Activated CD4-positive, CD25-positive, alpha-beta regulatory T cell treated with anti-CD3 and anti-CD28 coated beads, Interleukin-2, amount 50 U/mL, for 72 hours (primary cell): Measurements from ENCODE around the gene INPP5E.

Experiments used
- DNase-seq: peaks from one replicate; pipeline ENCODE4 v3.0.0; 2021

Gene INPP5E

DNA sequence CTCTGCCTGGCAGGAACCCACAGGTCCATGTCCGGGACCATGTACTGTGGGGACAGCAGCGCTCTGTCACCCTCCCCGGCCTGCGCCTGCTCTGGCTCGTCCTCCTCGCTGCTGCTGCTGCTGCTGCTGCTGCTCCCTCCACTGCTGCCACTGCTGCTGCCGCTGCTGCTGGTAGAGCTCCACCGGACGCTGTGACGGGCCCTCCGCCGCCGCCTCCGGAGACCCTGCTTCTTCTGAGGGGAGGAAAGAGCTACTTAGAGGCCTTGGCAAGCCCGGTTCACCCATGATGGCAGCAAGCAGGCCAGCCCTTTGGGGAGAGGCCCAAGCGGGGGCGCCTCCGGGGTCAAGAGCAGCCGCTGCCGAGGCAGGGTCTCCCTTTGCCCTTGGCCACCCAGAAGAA lies 56.2 kb downstream of the INPP5E start:
- no peak for DNase-seq

DNA sequence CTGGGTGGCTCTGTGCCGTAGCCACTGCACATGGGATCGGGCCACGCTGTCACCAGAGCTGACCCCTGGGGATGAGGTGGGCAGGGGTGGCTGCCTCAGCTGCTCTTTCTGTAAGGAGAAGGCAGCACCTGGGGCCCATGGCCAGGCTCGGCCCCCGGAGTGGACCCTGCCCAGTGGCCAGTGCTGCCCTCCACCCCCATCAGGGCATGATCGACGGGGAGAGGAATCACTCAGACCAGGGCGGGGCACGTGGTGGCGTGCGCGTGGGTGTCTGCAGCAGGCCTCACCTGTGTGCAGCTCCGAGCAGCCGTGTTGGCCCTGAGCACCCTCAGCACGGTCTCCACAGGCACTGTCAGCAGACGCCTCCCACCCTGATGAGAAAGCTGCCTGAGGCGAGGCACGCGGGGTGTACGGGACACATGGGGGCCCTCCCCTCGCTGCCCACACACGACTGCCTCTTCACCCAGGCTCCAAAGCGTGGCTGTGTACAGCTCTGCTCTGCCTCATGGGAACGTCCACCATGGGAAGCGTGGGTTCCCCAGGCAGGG lies 57.6 kb downstream of the INPP5E start:
- no peak for DNase-seq

DNA sequence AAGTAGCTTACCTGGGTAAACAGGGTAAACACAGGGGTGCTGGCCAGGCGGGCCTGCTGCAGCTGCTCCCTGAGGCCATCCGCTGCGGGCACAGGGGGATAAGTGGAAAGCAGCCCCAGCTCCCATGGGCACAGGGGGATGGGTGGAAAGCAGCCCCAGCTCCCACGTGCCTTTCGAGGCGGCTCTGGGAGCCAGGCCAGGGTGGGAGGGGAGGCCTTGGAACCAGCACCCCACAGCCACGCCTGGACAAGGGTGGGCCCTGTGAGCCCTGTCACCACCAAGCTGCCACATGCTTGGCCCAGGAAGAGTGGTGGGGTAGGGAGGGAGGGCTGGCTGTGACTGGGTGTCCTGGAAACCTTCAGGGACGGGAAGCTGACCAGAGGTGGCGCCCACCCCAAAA lies 58.3 kb downstream of the INPP5E start:
- DNase-seq = no peak

DNA sequence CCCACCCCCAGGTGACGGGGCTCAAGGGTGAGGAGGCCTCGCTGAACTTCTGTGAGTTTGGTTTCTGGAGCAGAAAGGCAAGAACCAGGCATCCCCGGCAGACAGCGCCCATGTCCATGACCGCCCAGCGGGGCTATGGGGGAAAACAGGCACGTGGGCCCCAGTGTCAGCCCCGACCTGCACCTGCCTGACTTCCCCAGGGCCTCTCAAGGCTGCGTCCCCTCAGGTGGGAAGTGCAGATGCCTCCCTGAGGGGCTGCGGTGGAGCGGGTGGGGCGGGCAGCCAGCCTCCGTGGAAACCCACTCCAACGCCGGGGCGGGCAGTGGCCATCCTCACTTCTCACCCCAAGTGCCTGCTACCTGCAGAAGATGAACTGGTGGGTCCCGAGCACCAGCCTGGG lies 59.3 kb downstream of the INPP5E start:
- no peak for DNase-seq

DNA sequence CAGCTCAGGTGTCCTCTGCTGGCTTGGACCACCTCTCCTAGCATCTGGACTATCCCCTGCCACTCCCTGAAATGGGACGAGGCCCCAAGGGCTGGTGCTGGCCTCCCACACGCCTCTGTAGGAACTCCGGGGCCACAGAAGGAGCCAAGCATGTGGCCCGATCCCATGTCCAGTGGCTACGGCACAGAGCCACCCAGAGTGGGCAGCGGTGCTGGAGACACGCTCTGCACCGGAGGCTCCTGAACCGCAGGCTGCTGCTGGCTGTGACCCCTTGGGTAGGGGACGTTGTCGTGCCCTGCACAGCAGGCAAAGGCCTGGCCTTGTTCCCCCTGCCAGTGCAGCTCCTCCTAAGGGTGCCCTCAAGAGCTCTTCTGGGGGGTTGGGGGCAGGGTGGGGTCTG lies 59.8 kb downstream of the INPP5E start:
- no peak for DNase-seq

DNA sequence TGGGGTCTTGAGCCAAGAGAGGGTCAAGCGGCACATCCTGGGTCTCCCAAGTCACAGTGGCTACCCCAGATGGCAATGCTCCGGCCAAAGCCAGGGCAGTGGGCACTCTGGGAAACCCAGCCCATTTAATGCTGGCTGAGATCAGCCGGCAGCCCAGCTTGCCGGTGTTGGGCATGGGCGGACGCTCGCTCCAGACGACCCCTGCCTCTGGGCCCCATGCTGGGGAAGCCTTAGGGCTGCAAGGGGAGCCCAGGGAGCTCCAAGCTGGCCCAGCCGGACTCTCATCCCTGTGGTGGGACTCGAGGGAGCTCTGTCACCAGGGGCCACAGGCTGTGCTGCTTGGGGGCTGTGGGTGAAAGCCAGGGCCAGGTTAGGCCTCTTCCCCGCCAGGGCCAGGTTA lies 60.2 kb downstream of the INPP5E start:
- DNase-seq = no peak

DNA sequence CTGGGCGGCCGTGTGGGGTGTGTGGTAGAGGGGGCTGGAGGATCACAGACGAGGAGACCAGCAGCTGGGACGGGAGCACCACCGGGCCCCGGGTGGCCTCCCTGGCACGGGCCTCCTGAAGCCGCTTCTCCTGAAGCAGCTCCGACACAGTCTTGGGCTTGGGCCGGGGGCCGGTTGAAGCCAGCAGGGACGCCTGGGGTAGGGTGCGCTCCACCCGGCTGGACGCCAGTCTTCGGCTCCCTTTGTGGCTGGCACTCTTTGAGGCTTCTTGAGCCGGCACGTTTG lies 60.7 kb downstream of the INPP5E start:
- no peak for DNase-seq
